ENCODE data around the gene CLDN16. TPM values are rescaled to one million over a fixed set of nuclear protein-coding genes. Genes with fewer than 3 reads are reported as not detected.

Gene CLDN16
- total RNA-seq, 2 experiments from 2014 or later = not detected

DNA sequence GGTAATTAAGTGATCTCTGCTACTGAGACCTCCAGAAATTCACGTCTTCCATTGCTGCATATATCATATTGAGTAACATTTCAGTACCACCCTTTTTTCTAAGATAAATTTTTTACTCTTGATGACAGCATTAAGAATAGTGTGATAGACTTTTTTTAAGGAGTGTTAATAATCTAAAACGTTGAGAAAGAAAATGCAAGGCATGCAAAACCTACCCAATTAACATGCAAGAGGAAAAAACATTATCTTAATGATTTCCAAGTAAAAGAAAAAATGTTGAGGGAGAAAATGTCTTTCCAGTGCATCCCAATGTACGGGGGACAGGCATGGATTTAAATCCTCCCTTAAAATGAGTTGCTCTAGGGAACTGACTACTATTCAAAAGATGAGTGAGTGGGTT is 740 bp downstream of the CLDN16 start:
- no peak overlapping the region for H3K4me3 ChIP-seq (ENCODE audit: low read length)

DNA sequence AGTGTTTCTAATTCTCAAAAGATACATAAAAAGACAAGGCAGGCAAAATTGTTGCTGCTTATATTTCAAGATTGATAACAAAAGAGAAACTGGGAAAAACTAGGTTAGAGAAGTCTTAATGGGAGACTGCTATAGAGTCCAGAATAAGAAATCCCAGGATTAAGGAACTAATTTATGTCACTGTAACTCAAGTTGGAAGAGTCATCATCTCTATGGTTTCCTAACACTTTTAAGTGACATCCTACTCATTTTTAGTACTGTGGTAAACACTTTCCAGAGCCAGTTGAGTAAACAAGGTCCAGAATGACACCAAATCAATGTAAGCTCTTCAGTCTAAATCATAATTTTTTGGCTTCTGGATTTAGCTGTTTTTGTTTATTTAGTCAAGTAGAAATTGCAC is 8.0 kb downstream of the CLDN16 start:
- H3K4me3 Mint-ChIP-seq = no peak overlapping the region
- POLR2A ChIA-PET = no interaction called here

More for the DNA sequence above, 740 bp downstream of the CLDN16 start:
- Mint-ChIP-seq H3K4me3 (no peak overlapping the region), H3K4me1 (ENCODE audit: low read depth) (no peaks in the 10 kb centered on the region), H3K27me3 (peaks cover 4% of the 10 kb centered on the region), H3K9me3 (no peaks in the 10 kb centered on the region), H3K27ac (no peak overlapping the region), H3K36me3 (ENCODE audit: low read depth) (no peaks in the 10 kb centered on the region)
- no peaks in the 10 kb centered on the region for H3K9me3 ChIP-seq (ENCODE audit: control insufficient read depth in 1 of 2, insufficient read depth in 1 of 2, low read length in 2 of 2)
- POLR2A ChIA-PET = no interaction called here
- TF ChIP-seq, protein P1, sequence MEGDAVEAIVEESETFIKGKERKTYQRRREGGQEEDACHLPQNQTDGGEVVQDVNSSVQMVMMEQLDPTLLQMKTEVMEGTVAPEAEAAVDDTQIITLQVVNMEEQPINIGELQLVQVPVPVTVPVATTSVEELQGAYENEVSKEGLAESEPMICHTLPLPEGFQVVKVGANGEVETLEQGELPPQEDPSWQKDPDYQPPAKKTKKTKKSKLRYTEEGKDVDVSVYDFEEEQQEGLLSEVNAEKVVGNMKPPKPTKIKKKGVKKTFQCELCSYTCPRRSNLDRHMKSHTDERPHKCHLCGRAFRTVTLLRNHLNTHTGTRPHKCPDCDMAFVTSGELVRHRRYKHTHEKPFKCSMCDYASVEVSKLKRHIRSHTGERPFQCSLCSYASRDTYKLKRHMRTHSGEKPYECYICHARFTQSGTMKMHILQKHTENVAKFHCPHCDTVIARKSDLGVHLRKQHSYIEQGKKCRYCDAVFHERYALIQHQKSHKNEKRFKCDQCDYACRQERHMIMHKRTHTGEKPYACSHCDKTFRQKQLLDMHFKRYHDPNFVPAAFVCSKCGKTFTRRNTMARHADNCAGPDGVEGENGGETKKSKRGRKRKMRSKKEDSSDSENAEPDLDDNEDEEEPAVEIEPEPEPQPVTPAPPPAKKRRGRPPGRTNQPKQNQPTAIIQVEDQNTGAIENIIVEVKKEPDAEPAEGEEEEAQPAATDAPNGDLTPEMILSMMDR (IDR thresholded peaks at IDR 0.05) = no peak
- no peak overlapping the region for H3K27ac ChIP-seq (ENCODE audit: low read depth in 1 of 2, low read length in 2 of 2)
- H3K4me1 ChIP-seq (ENCODE audit: insufficient read depth, low read length) = no peaks in the 10 kb centered on the region
- CTCF ChIA-PET = interaction anchor here (1.4 kb wide), 1 partner anchor 11 kb away, joined by 3 read pairs; no protein-coding TSS in a partner anchor
- no peaks in the 10 kb centered on the region for H3K36me3 ChIP-seq (ENCODE audit: insufficient read depth, low read length)
- no peak for DNase-seq
- no peak for ATAC-seq (ENCODE audit: poor library complexity)
- H3K27me3 ChIP-seq (ENCODE audit: control insufficient read depth in 1 of 2, insufficient read depth in 2 of 2, low read length in 2 of 2) = peaks cover 0 to 3% of the 10 kb centered on the region in 2 experiments
- intact Hi-C loops (cut with DNase I, micrococcal nuclease) = no loop called here

DNA sequence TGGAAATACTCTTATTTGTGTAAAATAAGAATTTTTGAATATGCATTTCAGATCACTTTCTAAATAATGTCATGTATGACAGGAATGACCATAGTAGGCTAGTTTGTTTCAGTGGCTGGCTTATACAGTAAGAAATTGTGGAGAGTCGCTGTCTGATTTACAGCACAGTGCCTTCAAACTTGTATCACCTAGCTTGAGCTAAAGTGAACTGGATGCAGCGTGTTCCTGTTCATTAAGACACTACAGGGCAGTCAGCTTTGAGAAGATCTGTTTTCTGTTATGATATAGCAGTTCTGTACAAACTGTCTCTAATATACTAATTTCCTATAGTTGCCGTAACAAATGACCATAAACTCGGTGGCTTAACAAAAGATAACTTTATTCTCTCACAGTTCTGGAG is 9.9 kb downstream of the CLDN16 start:
- Histone ChIP-seq H3K27me3 (ENCODE audit: control insufficient read depth in 1 of 2, insufficient read depth in 2 of 2, low read length in 2 of 2) (no peaks in the 10 kb centered on the region), H3K36me3 (ENCODE audit: insufficient read depth, low read length) (no peaks in the 10 kb centered on the region), H3K4me3 (ENCODE audit: low read length) (no peak overlapping the region), H3K9me3 (ENCODE audit: control insufficient read depth in 1 of 2, insufficient read depth in 1 of 2, low read length in 2 of 2) (no peaks in the 10 kb centered on the region), H3K27ac (ENCODE audit: low read depth in 1 of 2, low read length in 2 of 2) (no peak overlapping the region), H3K4me1 (ENCODE audit: insufficient read depth, low read length) (no peaks in the 10 kb centered on the region)
- intact Hi-C loops (cut with DNase I, micrococcal nuclease) = no loop called here
- Mint-ChIP-seq H3K9me3 (no peaks in the 10 kb centered on the region), H3K27ac (no peak overlapping the region), H3K36me3 (ENCODE audit: low read depth) (no peaks in the 10 kb centered on the region), H3K27me3 (peaks cover 19% of the 10 kb centered on the region), H3K4me1 (ENCODE audit: low read depth) (no peaks in the 10 kb centered on the region), H3K4me3 (no peak overlapping the region)
- ChIA-PET CTCF (no interaction called here), POLR2A (no interaction called here)
- TF ChIP-seq, protein P1 (IDR thresholded peaks at IDR 0.05) = no peak
- no peak for DNase-seq
- no peak for ATAC-seq (ENCODE audit: poor library complexity)

More for the DNA sequence above, 8.0 kb downstream of the CLDN16 start:
- intact Hi-C loops (cut with DNase I, micrococcal nuclease) = no loop called here
- peaks cover 12% of the 10 kb centered on the region for H3K27me3 Mint-ChIP-seq
- no peak overlapping the region for H3K4me3 ChIP-seq (ENCODE audit: low read length)
- TF ChIP-seq, protein P1 (IDR thresholded peaks at IDR 0.05) = no peak
- no peaks in the 10 kb centered on the region for H3K36me3 ChIP-seq (ENCODE audit: insufficient read depth, low read length)
- no peak overlapping the region for H3K27ac Mint-ChIP-seq
- H3K4me1 ChIP-seq (ENCODE audit: insufficient read depth, low read length) = no peaks in the 10 kb centered on the region
- no peaks in the 10 kb centered on the region for H3K4me1 Mint-ChIP-seq (ENCODE audit: low read depth)
- no peaks in the 10 kb centered on the region for H3K36me3 Mint-ChIP-seq (ENCODE audit: low read depth)
- CTCF ChIA-PET = no interaction called here
- ATAC-seq (ENCODE audit: poor library complexity) (no peak), DNase-seq (no peak)
- no peaks in the 10 kb centered on the region for H3K9me3 Mint-ChIP-seq
- H3K27me3 ChIP-seq (ENCODE audit: control insufficient read depth in 1 of 2, insufficient read depth in 2 of 2, low read length in 2 of 2) = no peaks in the 10 kb centered on the region
- no peaks in the 10 kb centered on the region for H3K9me3 ChIP-seq (ENCODE audit: control insufficient read depth in 1 of 2, insufficient read depth in 1 of 2, low read length in 2 of 2)
- no peak overlapping the region for H3K27ac ChIP-seq (ENCODE audit: low read depth in 1 of 2, low read length in 2 of 2)
